Eye (tissue), 1 donor: ENCODE data around the gene AKAP10.

Experiments
- DNase-seq: peaks from one replicate; pipeline ENCODE4 v3.0.0-alpha.2; 2015

Gene AKAP10

DNA sequence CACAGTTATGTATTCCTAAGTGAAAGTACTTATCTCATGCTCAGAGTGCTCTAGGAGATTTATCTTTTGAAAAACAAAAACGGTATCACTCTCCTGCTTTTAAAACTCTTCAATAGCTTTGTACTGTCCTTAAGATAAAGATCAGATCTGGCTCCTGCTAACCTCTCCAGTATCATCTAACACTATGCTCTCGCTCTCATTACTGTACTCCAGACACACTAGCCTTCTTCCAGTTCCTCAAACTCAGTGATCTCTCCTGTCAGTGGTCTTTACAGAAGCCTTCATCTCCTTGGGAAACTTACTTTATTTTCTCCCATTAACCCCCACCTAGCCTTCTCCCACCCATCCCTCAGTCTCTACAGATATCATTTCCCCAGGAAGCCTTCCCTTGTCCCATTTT, 120.0 kb downstream of the AKAP10 start:
- DNase-seq, result no peak
